Effector CD4-positive, alpha-beta T cell (primary cell): ENCODE data around the gene CHTF8.

Experiments
- DNase-seq: peaks from one replicate; pipeline ENCODE4 v3.0.0-alpha.2; 2020

Gene CHTF8

DNA sequence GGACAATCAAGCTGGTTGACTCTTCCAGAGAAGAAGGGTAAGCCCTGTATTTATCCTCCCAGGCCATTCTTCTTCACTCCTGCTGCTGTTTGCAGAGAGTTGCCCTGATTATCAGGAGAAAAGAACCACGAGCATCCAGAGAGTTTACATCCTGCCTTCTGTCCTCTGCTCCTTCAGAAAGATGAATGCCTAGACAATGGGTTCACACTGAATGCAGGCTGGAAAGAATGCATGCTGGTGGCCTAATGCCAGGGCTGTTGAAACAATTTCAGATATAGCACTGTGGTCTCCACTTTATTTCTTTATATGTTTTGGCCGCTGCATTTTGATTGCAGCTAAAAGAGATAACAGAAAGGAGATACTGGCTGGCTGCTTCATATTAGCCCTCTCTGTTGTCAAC, 48.1 kb downstream of the CHTF8 start:
- no peak for DNase-seq

GRCh38 chr16:69083306-69083941, 49.0 kb downstream of the CHTF8 start:
- DNase-seq: no peak

DNA sequence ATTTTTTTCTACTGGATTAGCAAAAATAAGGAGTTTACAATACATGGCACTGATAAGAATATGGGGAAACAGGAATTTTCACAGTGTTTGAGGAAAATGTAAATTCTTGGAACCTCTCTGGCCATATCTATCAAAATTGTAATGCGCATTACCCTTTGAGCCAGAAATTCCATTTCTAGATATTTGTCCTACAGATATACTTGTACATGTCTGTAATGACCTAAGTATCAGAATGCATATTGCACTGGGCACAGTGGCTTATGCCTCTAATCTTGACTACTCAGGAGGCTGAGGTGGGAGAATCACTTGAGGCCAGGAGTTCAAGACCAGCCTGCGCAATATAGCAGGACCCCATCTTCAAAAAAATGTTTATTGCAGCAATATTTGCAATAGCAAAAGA, 52.7 kb downstream of the CHTF8 start:
- no peak for DNase-seq

DNA sequence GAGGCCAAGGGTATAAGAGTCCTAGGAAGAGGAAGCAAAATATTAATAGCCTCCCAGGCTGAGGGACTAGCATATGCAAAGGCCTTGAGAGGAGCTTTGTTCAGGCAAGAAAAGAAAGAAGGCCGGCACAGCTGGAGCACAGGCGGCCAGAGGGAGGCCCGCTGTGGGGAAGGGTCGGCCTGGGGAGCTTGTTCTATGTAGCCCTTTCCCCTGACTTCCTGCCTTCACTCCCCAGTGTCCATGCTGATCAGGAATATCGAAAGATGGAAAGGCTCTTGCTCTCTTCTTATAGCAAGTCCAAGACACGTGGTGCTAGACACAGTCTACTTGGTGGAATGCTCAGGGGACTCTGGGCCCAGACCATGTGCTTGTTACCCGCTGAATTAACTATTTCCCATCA, 54.3 kb downstream of the CHTF8 start:
- no peak for DNase-seq

DNA sequence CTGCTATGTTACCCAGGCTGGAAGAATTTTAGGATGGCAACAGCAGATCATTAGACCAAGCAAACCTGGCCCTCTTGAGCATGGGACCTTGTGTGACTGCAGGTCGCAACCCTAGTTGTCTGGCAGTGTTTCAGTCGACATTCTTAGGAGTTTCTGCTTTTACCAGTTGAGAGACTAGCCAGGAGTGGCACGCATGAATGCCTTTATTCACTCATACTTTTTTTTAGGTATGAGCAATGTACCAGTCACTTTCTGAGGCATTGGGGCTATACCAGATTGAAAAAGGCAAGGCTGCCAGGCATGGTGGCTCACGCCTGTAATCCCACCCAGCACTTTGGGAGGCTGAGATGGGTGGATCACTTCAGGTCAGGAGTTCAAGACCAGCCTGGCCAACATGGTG, 55.1 kb downstream of the CHTF8 start:
- DNase-seq: no peak

GRCh38 chr16:69073181-69073702, 59.1 kb downstream of the CHTF8 start:
- no peak for DNase-seq

DNA sequence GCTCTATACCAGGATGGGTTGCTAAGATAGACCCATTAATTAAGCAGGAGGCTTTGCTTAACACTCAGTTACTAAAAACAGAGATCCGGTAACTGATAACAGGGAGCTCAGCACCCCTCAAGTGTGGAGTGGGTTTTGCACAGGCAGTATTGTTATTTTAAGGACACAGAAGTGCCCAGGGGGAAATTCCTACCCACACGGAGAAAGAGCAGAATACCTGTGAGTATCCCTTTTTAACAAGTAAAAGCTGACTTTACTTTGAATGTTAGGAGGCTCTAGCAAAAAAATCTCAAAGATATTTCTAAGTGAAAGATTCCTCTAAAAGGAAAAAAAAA, 59.8 kb downstream of the CHTF8 start:
- DNase-seq: no peak

DNA sequence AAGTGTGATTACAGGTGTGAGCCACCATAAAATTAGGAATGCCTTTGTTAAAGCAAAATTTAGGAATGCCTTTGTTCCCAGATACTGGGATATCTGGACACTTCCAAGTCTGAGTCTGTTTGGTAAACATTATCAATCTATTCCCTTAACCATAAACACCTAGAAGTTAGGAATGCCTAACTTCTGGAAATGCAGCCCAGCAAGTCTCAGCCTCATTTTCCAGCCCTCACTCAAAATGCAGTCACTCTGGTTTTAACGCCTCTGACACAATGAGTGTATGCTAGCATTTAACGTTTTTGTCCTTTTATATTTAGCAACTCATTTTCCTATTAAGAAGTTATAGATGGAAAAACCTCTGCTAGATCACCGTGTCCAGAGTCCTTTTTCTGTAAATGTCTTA, 61.4 kb downstream of the CHTF8 start:
- no peak for DNase-seq

GRCh38 chr16:69069504-69069903, 62.9 kb downstream of the CHTF8 start:
- DNase-seq: no peak
